Activated naive CD4-positive, alpha-beta T cell (primary cell): Measurements from ENCODE around the gene IFI35.
"Not testable (repeated sequence)": the region's sequence is repeated elsewhere in the genome, so short reads cannot be mapped to it uniquely, and the experiment has no call there.

ENCODE experiments used
- DNase-seq, 4 experiments: peaks; one replicate each; lab custom pipeline; 2025; lab: John Stamatoyannopoulos, UW

Gene IFI35

GRCh38 chr17:42997984-42998938 is 8.3 kb upstream of the IFI35 start, which contains the start of gene RPL27:
TSS of gene RPL27 (plus strand) at chr17:42998419. CDS start at chr17:42998751, 332 bp downstream.
- DNase-seq = peak; percentile 84 to 95 (median 90)

GRCh38 chr17:42999003-42999525 is 7.5 kb upstream of the IFI35 start:
- DNase-seq = no peak

GRCh38 chr17:43000894-43001293 is 5.7 kb upstream of the IFI35 start:
- DNase-seq = not testable (repeated sequence)

DNA sequence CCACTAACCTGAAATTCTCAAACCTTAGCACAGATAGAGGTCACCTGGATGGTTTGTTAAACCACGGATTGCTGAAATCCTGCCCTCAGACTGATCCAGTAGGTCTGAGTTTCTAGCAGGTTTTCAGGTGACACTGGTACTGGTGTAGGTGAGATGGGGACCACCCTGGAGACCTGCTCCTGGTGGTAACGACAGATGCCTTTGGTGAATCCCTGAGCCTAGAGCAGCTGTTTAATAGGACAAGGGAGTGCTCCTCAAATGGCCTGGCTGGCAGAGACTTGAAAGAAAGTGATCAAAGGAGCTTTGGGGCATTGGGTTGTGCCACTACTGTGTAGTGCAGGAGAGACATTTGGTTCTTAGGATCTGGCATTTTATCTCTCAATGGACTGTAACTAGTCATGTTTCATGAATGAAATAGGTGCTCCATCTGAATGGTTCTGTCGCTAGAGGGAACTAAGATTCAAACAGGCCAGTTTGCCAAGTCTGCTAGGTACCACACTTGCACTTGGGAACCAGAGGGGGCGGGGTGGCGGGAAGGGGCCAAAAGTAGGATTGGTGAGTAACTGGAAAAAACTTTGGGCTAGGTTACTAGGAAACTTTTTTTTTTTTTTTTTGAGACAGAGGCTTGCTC is 2.9 kb upstream of the IFI35 start:
- no peak for DNase-seq

DNA sequence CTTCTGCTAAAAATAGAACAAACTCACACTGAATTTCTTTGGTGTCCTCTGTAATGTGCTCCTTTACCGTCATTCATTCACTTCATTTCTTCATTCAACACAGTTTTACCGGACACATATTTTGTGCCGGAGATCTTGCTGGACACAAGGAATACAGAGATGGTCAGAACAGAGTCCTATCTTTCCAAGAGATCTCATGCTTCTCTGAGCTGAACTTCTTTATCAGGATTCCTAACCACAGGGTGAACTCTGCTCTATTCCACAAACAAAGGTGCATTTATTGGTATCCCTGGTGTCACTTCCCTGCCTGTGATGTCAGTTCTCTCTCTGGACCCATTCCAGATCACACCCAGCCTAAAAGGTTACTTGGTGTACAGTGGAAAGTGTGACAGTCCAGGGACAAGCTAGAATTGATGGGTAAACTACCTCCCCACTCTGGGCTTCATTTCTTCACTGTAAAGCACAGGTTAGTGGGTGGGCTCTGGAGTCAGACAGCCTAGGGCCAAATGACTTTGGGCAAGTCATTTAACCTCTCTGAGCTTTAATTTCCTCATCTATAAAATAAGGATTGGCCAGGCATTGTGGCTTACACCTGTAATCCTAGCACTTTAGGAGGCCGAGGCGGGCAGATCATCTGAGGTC is 4.2 kb downstream of the IFI35 start:
- no peak for DNase-seq

GRCh38 chr17:43011728-43012472 is 5.3 kb downstream of the IFI35 start:
- no peak for DNase-seq

- no peak for DNase-seq
These were observed 6.7 kb downstream of the IFI35 start for GRCh38 chr17:43013296-43013695.

DNA sequence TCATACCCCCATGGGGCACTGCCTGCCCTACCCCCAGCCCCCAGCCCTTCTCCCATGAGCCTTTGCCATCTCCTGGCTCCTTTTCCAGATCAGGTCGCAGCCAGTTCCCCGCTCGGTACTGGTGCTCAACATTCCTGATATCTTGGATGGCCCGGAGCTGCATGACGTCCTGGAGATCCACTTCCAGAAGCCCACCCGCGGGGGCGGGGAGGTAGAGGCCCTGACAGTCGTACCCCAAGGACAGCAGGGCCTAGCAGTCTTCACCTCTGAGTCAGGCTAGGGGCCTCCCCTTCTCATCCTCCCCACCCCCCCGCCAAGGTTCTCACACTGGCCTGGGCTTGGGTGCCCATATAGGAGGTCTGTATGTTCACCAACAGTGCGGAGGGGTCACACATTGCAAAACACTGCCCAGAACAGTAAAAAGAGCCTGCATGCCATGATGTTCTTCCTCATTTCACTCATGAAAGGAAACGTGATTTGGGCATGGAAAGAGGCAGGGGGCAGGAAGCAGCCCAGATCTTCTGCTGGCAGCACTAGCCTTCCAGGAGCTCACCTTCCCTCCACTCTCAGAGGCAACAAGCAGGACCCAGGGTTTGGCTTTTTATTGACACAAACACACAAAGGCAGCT is 7.5 kb downstream of the IFI35 start:
- DNase-seq = no peak

- no peak for DNase-seq
These were observed 8.3 kb downstream of the IFI35 start for GRCh38 chr17:43014649-43015542.

GRCh38 chr17:43015579-43015978 is 9.0 kb downstream of the IFI35 start:
- no peak for DNase-seq

DNA sequence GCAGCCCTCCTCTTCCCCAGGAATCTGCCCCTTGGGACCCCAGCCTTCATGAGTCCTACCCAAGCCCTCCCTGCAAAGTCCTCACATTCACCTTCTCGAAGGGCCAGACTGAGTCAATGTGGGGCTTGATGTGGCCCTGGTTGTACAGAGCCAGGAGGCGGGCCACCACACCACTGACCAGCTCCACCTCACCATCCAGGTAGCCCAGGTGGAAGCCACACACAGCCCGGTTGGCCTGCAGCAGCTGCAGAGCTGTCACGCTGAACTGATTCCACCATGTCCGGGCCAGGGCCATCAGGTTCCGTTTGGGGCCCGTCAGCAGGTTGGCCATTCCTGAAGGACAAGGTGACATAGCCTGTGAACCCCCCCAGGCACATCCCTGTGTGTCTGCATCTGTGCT is 9.6 kb downstream of the IFI35 start:
- DNase-seq = no peak

DNA sequence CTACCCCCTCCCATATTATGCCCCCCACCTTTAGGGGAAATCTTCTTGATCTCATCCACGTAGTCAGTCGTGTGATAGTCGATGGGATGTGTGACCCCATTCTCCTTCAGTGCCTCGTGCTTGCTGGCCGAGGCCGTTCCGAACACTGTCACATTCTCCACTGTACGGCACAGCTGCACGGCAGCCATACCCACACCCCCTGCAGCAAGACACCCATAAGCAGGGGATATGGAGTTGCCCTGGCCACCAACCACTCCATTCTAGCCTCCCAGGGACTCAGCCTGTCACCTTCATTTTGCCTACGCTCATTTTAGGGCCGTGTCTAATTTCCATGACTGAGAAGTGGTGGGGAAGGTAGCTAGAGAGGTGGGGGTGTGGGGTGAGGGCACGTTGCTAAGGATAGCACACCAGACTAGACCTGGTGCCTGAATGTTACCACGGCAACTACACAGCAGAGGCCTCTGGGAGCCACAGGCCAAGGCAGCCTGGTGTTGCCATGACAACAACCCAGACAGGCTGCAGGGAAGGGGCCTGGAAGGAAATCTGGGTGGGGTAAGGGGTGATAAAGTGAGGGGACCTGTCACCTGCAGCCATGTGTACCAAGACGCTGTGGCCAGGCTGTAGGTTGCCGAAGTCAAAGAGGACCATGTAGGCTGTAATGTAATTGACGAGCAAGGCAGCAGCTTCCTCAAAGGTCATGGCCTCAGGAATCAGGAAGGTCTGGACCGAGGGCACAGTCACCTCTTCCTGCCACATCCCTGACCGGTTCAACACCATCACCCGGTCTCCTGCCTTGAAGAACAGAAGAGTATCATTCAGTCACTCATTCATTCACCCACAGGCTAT is 11.6 kb downstream of the IFI35 start:
- DNase-seq = no peak

DNA sequence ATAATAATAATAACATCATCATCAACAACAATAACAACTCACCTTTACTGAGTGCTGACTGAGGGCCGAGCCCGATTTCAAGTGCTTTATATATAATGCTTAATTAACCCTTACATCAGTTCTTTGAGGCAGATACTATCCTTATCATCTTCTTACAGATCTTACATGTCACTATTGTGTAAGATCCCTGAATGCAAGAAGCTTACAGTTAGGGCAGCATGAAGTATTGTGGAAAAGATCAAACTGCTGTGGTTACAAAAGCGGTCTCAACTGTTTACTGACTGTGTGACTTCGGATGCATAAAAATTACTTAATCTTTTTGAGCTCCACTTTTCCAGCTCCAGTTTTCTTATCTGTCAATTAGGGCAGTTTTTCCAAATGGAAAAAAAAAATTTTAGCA is 12.3 kb downstream of the IFI35 start:
- DNase-seq = no peak

DNA sequence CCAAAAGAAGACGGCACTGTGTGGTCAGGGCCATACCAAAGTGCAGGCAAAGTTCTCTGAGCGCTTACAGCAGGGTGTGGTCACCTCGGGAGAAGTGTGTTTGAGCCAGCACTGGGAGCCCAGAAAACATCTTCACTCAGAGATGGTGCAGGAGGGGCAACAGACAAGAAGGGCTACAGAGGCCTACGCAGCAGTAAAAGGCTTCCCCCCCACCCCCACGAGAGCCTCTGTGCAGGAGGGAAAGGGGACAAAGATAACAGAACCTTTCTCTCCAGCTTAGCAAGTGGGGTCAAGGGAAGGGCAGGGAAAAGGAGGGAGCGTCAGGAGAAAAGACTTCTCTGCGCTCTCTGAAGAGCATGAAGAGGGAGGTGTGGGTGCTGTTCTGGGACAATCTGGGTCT is 12.8 kb downstream of the IFI35 start:
- no peak for DNase-seq

DNA sequence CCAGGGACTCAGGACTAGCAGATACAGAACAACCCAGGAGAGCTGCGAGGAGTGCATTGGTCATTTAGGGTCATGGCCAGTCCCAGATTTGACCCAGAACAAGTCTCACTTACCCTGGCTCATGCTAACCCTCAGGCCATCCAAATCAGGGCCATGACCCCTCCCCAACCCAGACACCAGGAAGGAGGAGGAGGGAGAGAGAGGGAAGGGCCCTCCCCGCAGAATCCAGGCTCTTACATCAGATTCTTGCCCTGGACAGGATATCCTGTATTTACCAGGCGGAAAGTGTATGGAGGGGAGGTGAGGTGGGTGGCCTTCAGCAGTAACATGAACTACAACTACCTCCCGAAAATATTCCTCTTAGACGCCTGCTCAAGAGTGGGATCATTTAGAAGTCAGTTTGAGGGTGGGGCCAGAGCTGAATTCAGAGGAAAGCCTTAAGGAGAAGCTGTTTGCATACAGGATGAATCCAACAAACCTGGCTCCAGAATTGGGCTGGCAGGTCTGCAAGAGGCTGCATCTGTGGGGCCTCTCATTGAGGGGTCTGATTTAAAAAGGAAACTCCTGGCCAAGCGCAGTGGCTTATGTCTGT is 13.5 kb downstream of the IFI35 start:
- DNase-seq = no peak

GRCh38 chr17:43020789-43021740 is 14.5 kb downstream of the IFI35 start:
- peak in 1 of 4 experiments; percentile 32 for DNase-seq

GRCh38 chr17:43021741-43022512 is 15.3 kb downstream of the IFI35 start, which contains the start of gene VAT1:
TSS of gene VAT1 (minus strand) at chr17:43022385. CDS start at chr17:43022322, 63 bp downstream.
- peak in 3 of 4 experiments; percentile 35 to 57 (median 40) for DNase-seq
